HL-60/S4 (cell line): ENCODE results near the gene ZBED4.

Source experiments
- in situ Hi-C: fragments of 300-500 bp; cut with MboI; formaldehyde crosslinking; loops from 2 replicates; pipeline ENCODE4 v1.14.3; 2022; ENCODE audit warnings: low sequenced_read_pairs

Gene ZBED4

GRCh38 chr22:49933236-49934159, 79.9 kb downstream of the ZBED4 start:
- in situ Hi-C loops = loop anchor here (5.0 to 25.0 kb wide), 3 partner anchors 34 to 279 kb away; partner anchors contain the start of gene SELENOO

GRCh38 chr22:49934160-49934890, 80.7 kb downstream of the ZBED4 start:
- in situ Hi-C loops = loop anchor here (5.0 to 25.0 kb wide), 3 partner anchors 33 to 278 kb away; partner anchors contain the start of gene SELENOO

GRCh38 chr22:49934891-49935557, 81.4 kb downstream of the ZBED4 start:
- in situ Hi-C loops = loop anchor here (5.0 to 25.0 kb wide), 3 partner anchors 32 to 277 kb away; partner anchors contain the start of gene SELENOO

GRCh38 chr22:49935561-49935960, 81.9 kb downstream of the ZBED4 start:
- in situ Hi-C loops = loop anchor here (25.0 kb wide), 1 partner anchor 277 kb away; the partner anchor contains the start of gene SELENOO

GRCh38 chr22:49936018-49936972, 82.7 kb downstream of the ZBED4 start:
- in situ Hi-C loops = loop anchor here (25.0 kb wide), 1 partner anchor 276 kb away; the partner anchor contains the start of gene SELENOO

- in situ Hi-C loops = loop anchor here (25.0 kb wide), 1 partner anchor 275 kb away; the partner anchor contains the start of gene SELENOO
Measured at GRCh38 chr22:49936973-49937757, 83.5 kb downstream of the ZBED4 start.

- in situ Hi-C loops = loop anchor here (25.0 kb wide), 1 partner anchor 274 kb away; the partner anchor contains the start of gene SELENOO
Measured at GRCh38 chr22:49937758-49938564, 84.3 kb downstream of the ZBED4 start.

- in situ Hi-C loops = loop anchor here (25.0 kb wide), 1 partner anchor 274 kb away; the partner anchor contains the start of gene SELENOO
Measured at GRCh38 chr22:49938565-49939136, 85.0 kb downstream of the ZBED4 start.
